Endodermal cell (in vitro differentiated cells): ENCODE measurements around the gene SLC5A5. TPM values are rescaled to one million over a fixed set of nuclear protein-coding genes. Genes with fewer than 3 reads are reported as not detected.

Experiments
- DNase-seq: peaks from one replicate; pipeline ENCODE4 v3.0.0-alpha.2; 2017
- H3K27ac ChIP-seq: 2 replicates; pipeline ENCODE4 v1.5.1; 2013; ENCODE audit warnings: mild to moderate bottlenecking, low read depth, low read length, moderate library complexity
- H3K27me3 ChIP-seq: 2 replicates; pipeline ENCODE4 v1.6.1; 2013; ENCODE audit warnings: mild to moderate bottlenecking, low read length, moderate library complexity; ENCODE audit not compliant: insufficient read depth, control insufficient read depth, poor library complexity, severe bottlenecking
- H3K36me3 ChIP-seq: 2 replicates; pipeline ENCODE4 v1.7.0; 2013; ENCODE audit warnings: mild to moderate bottlenecking, low read length, moderate library complexity; ENCODE audit not compliant: control insufficient read depth, insufficient read depth
- H3K4me1 ChIP-seq: one replicate; pipeline ENCODE4 v1.7.0; 2013; ENCODE audit warnings: low read length; ENCODE audit not compliant: control insufficient read depth, insufficient read depth
- H3K4me3 ChIP-seq: 2 replicates; pipeline ENCODE4 v1.5.1; 2013; ENCODE audit warnings: mild to moderate bottlenecking, low read length, moderate library complexity
- H3K9ac ChIP-seq: 2 replicates; pipeline ENCODE4 v1.6.1; 2013; ENCODE audit warnings: mild to moderate bottlenecking, low read length, moderate library complexity; ENCODE audit not compliant: poor library complexity, severe bottlenecking; ENCODE audit errors: extremely low read depth
- H3K9me3 ChIP-seq: 2 replicates; pipeline ENCODE4 v1.6.1; 2013; ENCODE audit warnings: mild to moderate bottlenecking, low read length, moderate library complexity; ENCODE audit not compliant: control insufficient read depth
- H3K27ac Mint-ChIP-seq: 2 replicates; pipeline ENCODE4 v1.8.0; 2020; ENCODE audit warnings: mixed read lengths
- H3K27me3 Mint-ChIP-seq: 2 replicates; pipeline ENCODE4 v1.8.0; 2021; ENCODE audit warnings: mild to moderate bottlenecking, mixed read lengths; ENCODE audit not compliant: insufficient read depth
- H3K36me3 Mint-ChIP-seq: 2 replicates; pipeline ENCODE4 v1.8.0; 2020; ENCODE audit warnings: low read depth, mixed read lengths
- H3K4me1 Mint-ChIP-seq: 2 replicates; pipeline ENCODE4 v1.8.0; 2020; ENCODE audit warnings: mixed read lengths
- H3K4me3 Mint-ChIP-seq: 2 replicates; pipeline ENCODE4 v1.8.0; 2020; ENCODE audit warnings: mild to moderate bottlenecking, moderate library complexity, mixed read lengths
- H3K9me3 Mint-ChIP-seq: 2 replicates; pipeline ENCODE4 v1.8.0; 2020; ENCODE audit warnings: mild to moderate bottlenecking, mixed read lengths
- WGBS, 2 experiments: methylation state at CpG; one replicate each; pipeline versions ENCODE4 v1.1.5 to v1.1.7; 2013; ENCODE audit warnings: missing lambda C conversion rate in 2 of 2, mixed read lengths in 1 of 2; ENCODE audit not compliant: insufficient coverage in 1 of 2, insufficient read length in 1 of 2; 5-methylcytosine and 5-hydroxymethylcytosine counted together
- total RNA-seq, 2 donors: library from RNA; stranded (reverse); fragmentation: NEBNext Ultra II Directional in 1 of 2; extraction: Animal tissue kit (Norgen Biotek cat#: 25700) in 1 of 2; gene quantifications; 2 replicates in 1 of 2; 3 replicates in 1 of 2; pipeline ENCODE4 v1.2.1, GENCODE V29; 2021
- TF ChIP-seq, protein P1 (sequence below): fragments of 200-600 bp; sonication (generic); conservative IDR thresholded peaks from 2 replicates; pipeline ENCODE4 v1.5.0; 2021; ENCODE audit warnings: antibody characterized with exemption, mild to moderate bottlenecking

The SLC5A5 gene
- total RNA-seq, 2 donors from 2014 or later, result 0.15 TPM; not detected in 1

DNA sequence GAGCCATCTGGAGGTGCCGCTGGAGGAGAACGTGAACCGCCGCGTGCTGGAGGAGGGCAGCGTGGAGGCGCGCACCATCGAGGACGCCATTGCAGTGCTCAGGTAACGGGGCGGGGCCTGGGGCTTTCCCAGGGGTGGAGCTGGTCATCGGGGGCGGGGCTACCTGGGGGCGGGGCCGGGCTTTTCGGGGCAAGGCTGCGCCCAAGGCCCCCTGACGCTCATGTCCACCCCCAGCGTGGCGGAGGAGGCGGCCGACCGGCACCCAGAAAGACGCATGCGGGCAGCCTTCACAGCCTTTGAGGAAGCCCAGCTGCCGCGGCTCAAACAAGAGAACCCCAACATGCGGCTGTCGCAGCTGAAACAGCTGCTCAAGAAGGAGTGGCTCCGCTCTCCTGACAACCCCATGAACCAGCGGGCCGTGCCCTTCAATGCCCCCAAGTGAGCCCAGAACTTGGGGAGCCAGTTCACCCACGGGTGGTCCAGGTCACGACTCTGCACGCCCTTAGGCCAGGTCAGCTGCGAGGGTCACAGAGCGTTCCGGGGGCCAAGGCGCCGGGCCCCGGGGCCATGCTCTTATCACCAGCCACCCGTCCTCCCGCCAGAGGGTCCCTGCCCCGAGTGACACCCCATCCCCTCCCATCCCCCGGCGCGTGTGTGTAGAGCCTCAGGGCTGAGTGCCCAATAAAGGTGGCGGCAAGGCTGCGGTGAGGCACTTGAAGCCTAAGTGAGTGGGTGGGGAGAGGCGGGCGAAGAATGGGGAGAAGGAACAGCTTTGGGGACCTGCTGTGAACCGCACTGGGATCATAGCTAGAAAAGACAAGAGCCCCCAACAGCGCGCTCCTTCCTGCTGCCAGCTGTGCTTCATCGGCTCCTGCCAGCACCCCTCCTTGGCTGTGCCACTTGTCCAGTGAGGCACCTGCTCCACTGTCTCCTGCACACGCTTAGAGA, 71.8 kb downstream of the SLC5A5 start:
- Mint-ChIP-seq H3K4me1 (no peaks in the 10 kb centered on the region), H3K9me3 (no peaks in the 10 kb centered on the region), H3K36me3 (peaks cover 18% of the 10 kb centered on the region), H3K27me3 (no peaks in the 10 kb centered on the region), H3K27ac (no peak overlapping the region), H3K4me3 (no peak overlapping the region)
- Histone ChIP-seq H3K9me3 (no peaks in the 10 kb centered on the region), H3K36me3 (peaks cover 15% of the 10 kb centered on the region), H3K9ac (no peak overlapping the region), H3K4me1 (no peaks in the 10 kb centered on the region), H3K4me3 (no peak overlapping the region), H3K27me3 (peaks cover under 1% of the 10 kb centered on the region), H3K27ac (no peak overlapping the region)
- WGBS, 2 experiments, result 91 to 93% methylated on average over 25 to 56 of the region's 57 CpGs
- DNase-seq, result peak; percentile 92
- TF ChIP-seq, protein P1, sequence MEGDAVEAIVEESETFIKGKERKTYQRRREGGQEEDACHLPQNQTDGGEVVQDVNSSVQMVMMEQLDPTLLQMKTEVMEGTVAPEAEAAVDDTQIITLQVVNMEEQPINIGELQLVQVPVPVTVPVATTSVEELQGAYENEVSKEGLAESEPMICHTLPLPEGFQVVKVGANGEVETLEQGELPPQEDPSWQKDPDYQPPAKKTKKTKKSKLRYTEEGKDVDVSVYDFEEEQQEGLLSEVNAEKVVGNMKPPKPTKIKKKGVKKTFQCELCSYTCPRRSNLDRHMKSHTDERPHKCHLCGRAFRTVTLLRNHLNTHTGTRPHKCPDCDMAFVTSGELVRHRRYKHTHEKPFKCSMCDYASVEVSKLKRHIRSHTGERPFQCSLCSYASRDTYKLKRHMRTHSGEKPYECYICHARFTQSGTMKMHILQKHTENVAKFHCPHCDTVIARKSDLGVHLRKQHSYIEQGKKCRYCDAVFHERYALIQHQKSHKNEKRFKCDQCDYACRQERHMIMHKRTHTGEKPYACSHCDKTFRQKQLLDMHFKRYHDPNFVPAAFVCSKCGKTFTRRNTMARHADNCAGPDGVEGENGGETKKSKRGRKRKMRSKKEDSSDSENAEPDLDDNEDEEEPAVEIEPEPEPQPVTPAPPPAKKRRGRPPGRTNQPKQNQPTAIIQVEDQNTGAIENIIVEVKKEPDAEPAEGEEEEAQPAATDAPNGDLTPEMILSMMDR, result no peak

DNA sequence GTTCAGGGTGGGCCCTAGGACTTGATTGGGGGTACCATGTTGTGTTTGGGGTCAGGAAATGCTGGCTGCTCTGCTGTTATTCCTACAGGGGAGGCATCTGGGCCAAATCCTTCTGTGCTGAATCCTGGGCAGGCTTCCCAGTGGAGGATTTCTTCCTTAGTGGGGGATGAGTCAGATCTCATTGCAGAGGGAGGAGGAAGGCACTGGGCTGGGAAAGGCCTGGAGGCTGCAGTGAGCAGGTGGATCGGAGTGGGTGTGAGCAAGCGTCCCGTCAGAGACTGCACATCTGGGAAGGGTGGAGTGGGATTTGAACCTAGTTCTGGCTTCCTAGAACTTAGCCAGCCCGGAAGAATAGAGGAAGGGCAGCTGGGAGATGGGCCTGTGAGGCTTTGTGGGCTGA, 72.6 kb downstream of the SLC5A5 start:
- 92 to 100% methylated on average over 4 of the region's 4 CpGs for WGBS, 2 experiments
- no peaks in the 10 kb centered on the region for H3K4me1 ChIP-seq
- no peaks in the 10 kb centered on the region for H3K9me3 ChIP-seq
- H3K4me1 Mint-ChIP-seq, result peaks cover 2% of the 10 kb centered on the region
- H3K27ac Mint-ChIP-seq, result no peak overlapping the region
- H3K36me3 ChIP-seq, result peaks cover 12% of the 10 kb centered on the region
- peaks cover 13% of the 10 kb centered on the region for H3K36me3 Mint-ChIP-seq
- no peak overlapping the region for H3K4me3 ChIP-seq
- H3K9me3 Mint-ChIP-seq, result no peaks in the 10 kb centered on the region
- H3K27ac ChIP-seq, result no peak overlapping the region
- H3K4me3 Mint-ChIP-seq, result no peak overlapping the region
- H3K27me3 Mint-ChIP-seq, result peaks cover 7% of the 10 kb centered on the region
- DNase-seq, result no peak
- no peak overlapping the region for H3K9ac ChIP-seq
- H3K27me3 ChIP-seq, result peaks cover 8% of the 10 kb centered on the region
- TF ChIP-seq, protein P1, result no peak

Other genes starting within 250 kb of the SLC5A5 start
- 10 to 100 TPM in 1 of 2 donors, 1 to 10 TPM in 1; 5.6 to 10.7 TPM for gene UNC13A, start 183.6 kb upstream of the SLC5A5 start, total RNA-seq
- gene MAP1S, start 152.5 kb upstream of the SLC5A5 start, total RNA-seq, result 10 to 100 TPM; 90.2 to 96.7 TPM
- 10 to 100 TPM in 1 of 2 donors, 1 to 10 TPM in 1; 8.5 to 10.2 TPM for gene FCHO1, start 120.5 kb upstream of the SLC5A5 start, total RNA-seq
- gene B3GNT3, start 76.8 kb upstream of the SLC5A5 start, total RNA-seq, result 1 to 10 TPM in 1 of 2 donors, under 1 TPM in 1; 0.70 to 1.2 TPM
- under 1 TPM in 1 of 2 donors, not detected in 1; 0.80 TPM for gene INSL3, start 50.4 kb upstream of the SLC5A5 start, total RNA-seq
- 1 to 10 TPM; 2.8 to 3.2 TPM for gene JAK3, start 24.0 kb upstream of the SLC5A5 start, total RNA-seq
- gene RPL18A, start 12.0 kb upstream of the SLC5A5 start, total RNA-seq, result 1,000 to 10,000 TPM; 1,886 to 2,166 TPM
- 100 to 1,000 TPM; 129 to 143 TPM for gene CCDC124, start 61.1 kb downstream of the SLC5A5 start, total RNA-seq
- gene KCNN1, start 95.2 kb downstream of the SLC5A5 start, total RNA-seq, result 1 to 10 TPM; 5.8 to 8.2 TPM
- 1 to 10 TPM; 6.8 to 7.0 TPM for gene ARRDC2, start 136.2 kb downstream of the SLC5A5 start, total RNA-seq
- gene IL12RB1, start 215.0 kb downstream of the SLC5A5 start, total RNA-seq, result not detected
- gene MAST3, start 225.8 kb downstream of the SLC5A5 start, total RNA-seq, result 10 to 100 TPM; 13.0 to 15.1 TPM